ENCODE results near the gene FKBP10.

FKBP10 gene

GRCh38 chr17:41803049-41804020 lies 9.5 kb upstream of the FKBP10 start:
- Histone ChIP-seq H3K4me1 (ENCODE audit: insufficient read depth, low read length, poor library complexity, severe bottlenecking) (peaks cover 6% of the 10 kb centered on the region), H3K4me2 (ENCODE audit: low read depth, low read length, poor library complexity, severe bottlenecking) (no peak overlapping the region), H3K27me3 (ENCODE audit: insufficient read depth, low read length, poor library complexity, severe bottlenecking) (no peaks in the 10 kb centered on the region)

GRCh38 chr17:41806685-41807445 lies 5.9 kb upstream of the FKBP10 start:
- Histone ChIP-seq H3F3A (ENCODE audit: low read depth) (no peaks in the 10 kb centered on the region), H4K20me1 (ENCODE audit: insufficient read depth, low read length, poor library complexity, severe bottlenecking) (no peaks in the 10 kb centered on the region), H3K4me3 (ENCODE audit: low read length, poor library complexity, severe bottlenecking) (no peak overlapping the region), H3K36me3 (ENCODE audit: insufficient read depth, low read length) (no peaks in the 10 kb centered on the region), H3K4me2 (ENCODE audit: low read depth, low read length, poor library complexity, severe bottlenecking) (no peak overlapping the region), H3K79me2 (ENCODE audit: insufficient read depth, low read length) (peaks cover 11% of the 10 kb centered on the region), H3K4me1 (ENCODE audit: insufficient read depth, low read length, poor library complexity, severe bottlenecking) (peaks cover 16% of the 10 kb centered on the region), H3K9ac (ENCODE audit: low read depth, low read length, poor library complexity, severe bottlenecking) (no peak overlapping the region), H3K27me3 (ENCODE audit: insufficient read depth, low read length, poor library complexity, severe bottlenecking) (no peaks in the 10 kb centered on the region), H2AFZ (ENCODE audit: low read length) (no peak overlapping the region), H3K9me3 (ENCODE audit: insufficient read depth, low read depth, low read length) (no peaks in the 10 kb centered on the region), H3K9me2 (replicated peaks; ENCODE audit: low read depth, low read length) (no peaks in the 10 kb centered on the region)
- no peak for TF ChIP-seq EZH2phosphoT487 (IDR thresholded peaks at IDR 0.05; ENCODE audit: borderline replicate concordance)
- no peak for TF ChIP-seq CTCF (conservative IDR thresholded peaks at IDR 0.05; ENCODE audit: low read length)

More at GRCh38 chr17:41803049-41804020, 9.5 kb upstream of the FKBP10 start:
- Histone ChIP-seq H3K79me2 (ENCODE audit: insufficient read depth, low read length) (no peaks in the 10 kb centered on the region), H3K4me3 (ENCODE audit: low read length, poor library complexity, severe bottlenecking) (no peak overlapping the region), H4K20me1 (ENCODE audit: insufficient read depth, low read length, poor library complexity, severe bottlenecking) (no peaks in the 10 kb centered on the region), H3K36me3 (ENCODE audit: insufficient read depth, low read length) (no peaks in the 10 kb centered on the region), H3K9ac (ENCODE audit: low read depth, low read length, poor library complexity, severe bottlenecking) (no peak overlapping the region), H3K9me2 (replicated peaks; ENCODE audit: low read depth, low read length) (no peaks in the 10 kb centered on the region), H3K9me3 (ENCODE audit: insufficient read depth, low read depth, low read length) (no peaks in the 10 kb centered on the region), H2AFZ (ENCODE audit: low read length) (no peak overlapping the region), H3F3A (ENCODE audit: low read depth) (no peaks in the 10 kb centered on the region)
- TF ChIP-seq CTCF (conservative IDR thresholded peaks at IDR 0.05; ENCODE audit: low read length) (no peak), EZH2phosphoT487 (IDR thresholded peaks at IDR 0.05; ENCODE audit: borderline replicate concordance) (no peak)

GRCh38 chr17:41810659-41811548 lies 1.9 kb upstream of the FKBP10 start:
- Histone ChIP-seq H2AFZ (ENCODE audit: low read length) (peak overlapping the region; percentile 96), H3K9me3 (ENCODE audit: insufficient read depth, low read depth, low read length) (no peaks in the 10 kb centered on the region), H3K79me2 (ENCODE audit: insufficient read depth, low read length) (peaks cover 11% of the 10 kb centered on the region), H3K4me1 (ENCODE audit: insufficient read depth, low read length, poor library complexity, severe bottlenecking) (peaks cover 32% of the 10 kb centered on the region), H3K4me3 (ENCODE audit: low read length, poor library complexity, severe bottlenecking) (peak overlapping the region; percentile 83), H3F3A (ENCODE audit: low read depth) (no peaks in the 10 kb centered on the region), H3K36me3 (ENCODE audit: insufficient read depth, low read length) (no peaks in the 10 kb centered on the region), H3K9ac (ENCODE audit: low read depth, low read length, poor library complexity, severe bottlenecking) (peak overlapping the region; percentile 75), H3K27me3 (ENCODE audit: insufficient read depth, low read length, poor library complexity, severe bottlenecking) (no peaks in the 10 kb centered on the region), H3K4me2 (ENCODE audit: low read depth, low read length, poor library complexity, severe bottlenecking) (peak overlapping the region; percentile 99), H4K20me1 (ENCODE audit: insufficient read depth, low read length, poor library complexity, severe bottlenecking) (no peaks in the 10 kb centered on the region), H3K9me2 (replicated peaks; ENCODE audit: low read depth, low read length) (no peaks in the 10 kb centered on the region)
- TF ChIP-seq CTCF (conservative IDR thresholded peaks at IDR 0.05; ENCODE audit: low read length) (no peak), EZH2phosphoT487 (IDR thresholded peaks at IDR 0.05; ENCODE audit: borderline replicate concordance) (no peak)
